A549 (cell line): ENCODE measurements around the gene RPH3AL.

ENCODE experiments used
- BHLHE40 ChIP-seq: IDR thresholded peaks from 2 replicates; pipeline ENCODE4 v1.6.1; 2012; ENCODE audit warnings: low read depth, low read length, inconsistent platforms
- E2F6 ChIP-seq: IDR thresholded peaks from 2 replicates; pipeline ENCODE4 v1.6.1; 2012; ENCODE audit warnings: low read depth, borderline replicate concordance
- EP300 ChIP-seq, 2 experiments: fragments of >200 bp; sonication (Bioruptor Twin); formaldehyde crosslinking; IDR thresholded peaks; 2 replicates in 1 of 2; 3 replicates in 1 of 2; pipeline ENCODE4 v1.6.1; 2016 to 2017
- FOSL2 ChIP-seq, 2 experiments: fragments of 450-650 bp in 1 of 2; fragments of >200 bp in 1 of 2; sonication (Bioruptor Twin) in 1 of 2; formaldehyde crosslinking; IDR thresholded peaks; 2 replicates each; pipeline versions ENCODE4 v1.5.0 to v1.6.1; 2016 to 2020; ENCODE audit warnings: mild to moderate bottlenecking in 1 of 2, moderate library complexity in 1 of 2
- HMGXB4 ChIP-seq: fragments of 250-450 bp; sonication (Bioruptor Pico); IDR thresholded peaks from 2 replicates; pipeline ENCODE4 v1.5.0; 2021; ENCODE audit warnings: mild to moderate bottlenecking, moderate library complexity, borderline replicate concordance
- HOXB5 ChIP-seq: fragments of 250-450 bp; sonication (Bioruptor Pico); IDR thresholded peaks from 2 replicates; pipeline ENCODE4 v1.5.0; 2020; ENCODE audit warnings: mild to moderate bottlenecking, moderate library complexity
- MAFK ChIP-seq: fragments of 450-650 bp; IDR thresholded peaks from 2 replicates; pipeline ENCODE4 v1.6.1; 2014; ENCODE audit not compliant: partially characterized antibody
- PBX3 ChIP-seq: IDR thresholded peaks from 2 replicates; pipeline ENCODE4 v1.6.1; 2012
- POLR2A ChIP-seq: IDR thresholded peaks from 2 replicates; pipeline ENCODE4 v1.6.1; 2012; ENCODE audit warnings: mild to moderate bottlenecking, low read length
- RNF2 ChIP-seq: fragments of 200-600 bp; sonication (generic); IDR thresholded peaks from 2 replicates; pipeline ENCODE4 v1.6.1; 2016; ENCODE audit warnings: low read depth, mild to moderate bottlenecking, antibody characterized with exemption, moderate library complexity, borderline replicate concordance
- TF ChIP-seq, protein P1 (sequence below): fragments of >200 bp; sonication (Bioruptor Twin); formaldehyde crosslinking; IDR thresholded peaks from 2 replicates; pipeline ENCODE4 v1.6.1; 2016
- TF ChIP-seq, protein P2 (sequence below): fragments of >200 bp; sonication (Bioruptor Twin); formaldehyde crosslinking; IDR thresholded peaks from 3 replicates; pipeline ENCODE4 v1.5.1; 2016

DNA sequence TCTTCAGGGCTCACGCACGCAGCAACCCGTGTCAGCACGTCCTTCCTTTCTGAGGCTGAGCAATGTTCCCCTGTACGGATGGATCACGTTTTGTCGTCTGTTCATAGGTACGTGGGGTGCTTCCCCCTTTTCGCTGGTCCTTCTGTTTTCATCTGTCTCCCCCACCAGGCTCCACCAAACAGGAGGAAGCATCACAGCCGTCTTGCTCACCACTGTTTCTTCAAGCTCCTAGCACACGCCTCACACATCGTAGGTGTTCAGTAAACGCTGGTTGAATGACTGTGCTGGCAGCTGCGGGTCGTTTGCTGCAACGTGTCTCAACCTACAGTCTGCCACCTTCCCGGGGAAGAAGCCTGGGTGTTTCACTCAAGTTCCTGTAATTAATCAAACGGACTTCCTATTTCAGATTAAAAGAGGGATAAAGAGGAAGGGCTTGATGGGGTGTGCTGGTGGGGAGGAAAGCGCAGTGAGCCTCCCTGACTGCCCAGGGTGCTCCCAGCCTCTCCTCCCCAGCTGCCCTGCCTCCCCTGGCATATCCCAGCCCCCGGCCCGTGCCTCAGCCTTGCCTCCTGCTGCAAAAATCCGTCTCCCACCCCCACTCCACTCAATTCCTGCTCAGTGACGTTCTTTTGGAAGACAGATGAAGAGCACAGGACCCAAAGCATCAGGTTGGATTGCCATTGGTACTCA, 94.4 kb downstream of the RPH3AL start:
- TF ChIP-seq, protein P1, sequence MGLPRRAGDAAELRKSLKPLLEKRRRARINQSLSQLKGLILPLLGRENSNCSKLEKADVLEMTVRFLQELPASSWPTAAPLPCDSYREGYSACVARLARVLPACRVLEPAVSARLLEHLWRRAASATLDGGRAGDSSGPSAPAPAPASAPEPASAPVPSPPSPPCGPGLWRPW, result no peak
- TF ChIP-seq RNF2 (no peak), MAFK (no peak), POLR2A (no peak), BHLHE40 (no peak), HOXB5 (CRISPR knock-in tag) (no peak), EP300 (IDR thresholded peaks at IDR 0.05) (no peak), FOSL2 (IDR thresholded peaks at IDR 0.05) (no peak), FOSL2 (CRISPR knock-in tag; IDR thresholded peaks at IDR 0.05) (no peak), HMGXB4 (no peak), PBX3 (no peak), E2F6 (no peak)
- TF ChIP-seq, protein P2, sequence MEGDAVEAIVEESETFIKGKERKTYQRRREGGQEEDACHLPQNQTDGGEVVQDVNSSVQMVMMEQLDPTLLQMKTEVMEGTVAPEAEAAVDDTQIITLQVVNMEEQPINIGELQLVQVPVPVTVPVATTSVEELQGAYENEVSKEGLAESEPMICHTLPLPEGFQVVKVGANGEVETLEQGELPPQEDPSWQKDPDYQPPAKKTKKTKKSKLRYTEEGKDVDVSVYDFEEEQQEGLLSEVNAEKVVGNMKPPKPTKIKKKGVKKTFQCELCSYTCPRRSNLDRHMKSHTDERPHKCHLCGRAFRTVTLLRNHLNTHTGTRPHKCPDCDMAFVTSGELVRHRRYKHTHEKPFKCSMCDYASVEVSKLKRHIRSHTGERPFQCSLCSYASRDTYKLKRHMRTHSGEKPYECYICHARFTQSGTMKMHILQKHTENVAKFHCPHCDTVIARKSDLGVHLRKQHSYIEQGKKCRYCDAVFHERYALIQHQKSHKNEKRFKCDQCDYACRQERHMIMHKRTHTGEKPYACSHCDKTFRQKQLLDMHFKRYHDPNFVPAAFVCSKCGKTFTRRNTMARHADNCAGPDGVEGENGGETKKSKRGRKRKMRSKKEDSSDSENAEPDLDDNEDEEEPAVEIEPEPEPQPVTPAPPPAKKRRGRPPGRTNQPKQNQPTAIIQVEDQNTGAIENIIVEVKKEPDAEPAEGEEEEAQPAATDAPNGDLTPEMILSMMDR, result no peak
